Measurements from ENCODE around the gene GRAP. TPM values are rescaled to one million over a fixed set of nuclear protein-coding genes. Genes with fewer than 3 reads are reported as not detected.
"Not testable (repeated sequence)": the region's sequence is repeated elsewhere in the genome, so short reads cannot be mapped to it uniquely, and the experiment has no call there.

The GRAP gene
- 1 to 10 TPM; 5.0 to 7.6 (median 5.7) TPM for polyA plus RNA-seq (ENCODE audit: insufficient read length in 3 of 3)

DNA sequence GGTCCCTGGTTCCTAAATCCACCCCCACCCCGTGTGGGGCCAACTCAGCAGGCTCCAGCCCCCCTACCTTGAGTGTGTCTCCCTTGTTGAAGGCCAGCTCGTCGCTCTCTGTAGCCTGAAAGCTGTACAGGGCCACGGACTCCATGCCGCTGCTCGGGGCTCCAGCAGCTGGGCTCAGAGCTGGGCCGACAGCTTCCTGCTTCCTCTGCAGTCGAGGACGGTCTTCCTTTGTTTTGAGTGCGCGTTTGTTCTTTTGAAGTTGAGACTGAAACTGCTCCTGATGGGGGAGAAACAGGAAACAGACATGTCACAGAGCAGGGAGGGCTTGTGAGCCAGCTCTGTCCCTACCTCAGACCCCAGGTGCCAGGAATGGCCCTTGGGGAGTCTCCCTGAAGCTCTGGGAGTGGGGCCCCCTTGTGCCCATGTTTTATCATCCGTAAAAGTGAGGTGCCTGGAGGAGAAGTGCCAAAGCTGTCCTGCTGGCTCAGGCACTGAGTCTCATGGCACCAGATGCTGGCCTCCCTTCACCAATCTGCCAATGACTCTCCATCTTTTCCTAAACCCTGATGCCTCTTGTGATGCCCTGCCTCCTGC, at the start of gene GRAP:
Gene GRAP (minus strand): TSS at position 176 of the 594 bp plus-strand sequence. CDS start 31 bp downstream, at position 145.
- not testable (repeated sequence) for DNase-seq (ENCODE audit: low read depth in 3 of 3, low spot score in 2 of 3)

- DNase-seq (ENCODE audit: low read depth in 3 of 3, low spot score in 2 of 3), result not testable (repeated sequence)
These were observed 47.1 kb upstream of the GRAP start for GRCh38 chr17:19093684-19094438.

GRCh38 chr17:19092737-19093683, 46.3 kb upstream of the GRAP start:
- DNase-seq (ENCODE audit: low read depth in 3 of 3, low spot score in 2 of 3), result not testable (repeated sequence)

DNA sequence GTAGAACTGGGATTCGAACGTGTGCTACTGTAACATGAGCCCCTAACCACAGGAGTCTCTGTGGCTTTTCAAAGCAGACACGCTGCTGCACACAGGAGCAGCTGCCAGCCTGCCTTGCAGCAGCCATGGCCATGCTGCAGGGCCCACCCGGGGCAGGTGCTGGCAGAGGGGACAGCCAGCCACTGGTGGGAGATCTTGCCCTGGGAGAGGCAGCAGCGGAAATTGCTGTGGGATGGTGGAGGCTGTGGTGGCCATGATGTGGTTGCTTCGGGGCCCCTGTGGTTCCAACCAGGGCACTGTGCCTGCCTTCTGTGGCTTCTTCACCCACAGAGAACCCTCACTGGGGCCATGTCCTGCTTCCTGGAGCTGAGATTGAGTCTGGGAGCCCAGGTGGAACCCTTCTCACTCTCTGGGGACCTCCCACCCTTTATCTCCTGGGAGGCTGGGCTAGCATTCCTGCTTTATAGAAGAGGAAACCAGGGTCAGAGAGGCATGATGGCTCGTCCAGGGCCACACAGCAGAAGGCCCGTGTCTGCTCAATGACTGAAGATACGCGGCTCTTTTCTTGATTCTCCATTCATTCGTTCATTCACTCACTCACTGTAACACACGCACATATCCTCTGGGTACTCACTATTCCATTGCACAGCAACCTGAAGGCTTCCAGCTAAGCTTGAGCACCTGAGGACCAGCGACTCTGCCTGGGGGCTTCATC, 43.5 kb upstream of the GRAP start:
- DNase-seq (ENCODE audit: low read depth in 3 of 3, low spot score in 2 of 3), result not testable (repeated sequence)

DNA sequence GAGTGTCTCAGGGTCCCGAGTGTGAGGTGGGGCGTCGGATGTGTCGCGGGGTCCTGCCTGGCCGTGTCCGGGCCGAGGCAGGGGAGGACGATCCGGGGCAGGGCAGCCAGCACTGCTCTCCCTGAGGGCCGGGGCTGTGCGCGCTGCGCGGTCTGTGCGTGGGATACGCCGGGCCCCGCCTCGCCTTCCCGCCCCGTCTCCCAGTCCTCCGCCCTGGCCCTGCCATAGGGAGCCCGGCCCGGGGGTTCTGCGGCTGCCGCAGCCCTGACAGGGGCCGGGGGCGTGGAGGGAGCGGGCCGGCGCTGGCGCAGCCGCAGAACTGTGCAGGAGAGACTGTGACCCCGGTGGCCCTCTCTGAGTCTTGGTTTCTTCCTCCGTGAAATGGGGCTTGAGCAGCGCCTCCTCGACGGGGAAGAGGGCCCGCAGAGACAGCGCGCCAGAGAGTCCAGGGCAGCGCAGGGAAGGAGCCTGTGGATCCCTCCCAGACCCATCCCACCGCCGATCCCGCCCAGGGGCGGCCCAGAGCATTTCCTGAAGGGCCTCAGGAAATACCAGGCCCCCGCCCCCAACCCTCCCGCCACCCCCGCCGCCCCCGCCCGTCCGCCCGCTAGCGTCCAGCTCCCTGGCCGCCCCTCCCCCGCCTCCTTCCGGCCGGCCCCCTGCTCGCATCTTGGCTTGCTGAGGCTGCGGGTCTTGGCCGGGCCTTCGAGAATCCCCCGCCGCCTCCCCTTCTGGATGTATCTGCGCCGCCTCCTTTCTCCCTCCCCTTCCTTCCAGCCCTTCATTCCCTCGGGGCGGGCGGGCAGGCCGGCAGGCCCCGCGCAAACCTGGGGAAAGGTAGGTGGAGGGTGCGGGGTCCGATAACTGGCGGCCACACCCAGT, 42.3 kb upstream of the GRAP start:
- not testable (repeated sequence) for DNase-seq (ENCODE audit: low read depth in 3 of 3, low spot score in 2 of 3)

GRCh38 chr17:19077386-19077785, 30.6 kb upstream of the GRAP start:
- DNase-seq (ENCODE audit: low read depth in 3 of 3, low spot score in 2 of 3), result not testable (repeated sequence)

DNA sequence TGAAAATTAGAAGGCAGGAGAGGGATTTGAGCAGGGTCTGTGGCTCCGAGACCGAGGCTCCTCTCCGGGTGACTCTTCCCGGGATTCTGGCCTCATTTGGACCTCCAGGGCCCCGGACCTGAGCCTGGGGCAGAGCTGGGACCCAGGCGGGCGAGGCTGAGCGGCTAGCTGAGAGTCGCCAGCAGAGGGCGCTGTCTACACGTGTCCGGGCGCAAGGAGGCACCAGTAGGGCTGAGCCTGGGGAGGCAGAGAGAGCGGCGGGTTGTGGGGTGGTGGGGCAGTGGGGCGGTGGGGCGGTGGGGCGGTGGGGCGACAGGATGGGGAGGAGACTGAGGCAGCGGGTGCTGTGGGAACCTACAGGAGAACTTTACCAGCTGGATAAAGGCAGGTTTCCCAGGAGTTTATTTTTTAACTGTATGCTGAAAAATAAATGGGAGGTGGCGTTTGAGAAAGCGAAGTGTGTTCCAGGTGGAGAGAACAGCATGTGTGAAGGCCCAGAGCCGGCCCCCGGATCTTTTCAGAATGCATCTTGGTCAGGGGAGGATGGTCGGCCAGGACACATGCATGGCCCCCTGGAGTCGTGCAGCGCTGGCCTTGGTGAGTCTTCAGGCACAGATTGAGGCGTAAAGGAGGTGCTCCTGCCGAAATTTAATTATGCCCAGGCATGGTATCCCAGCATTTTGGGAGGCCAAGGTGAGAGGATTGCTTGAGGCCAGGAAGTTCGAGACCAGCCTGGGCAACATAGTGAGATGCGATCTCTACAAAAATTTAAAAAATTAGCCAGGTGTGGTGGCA, 29.8 kb upstream of the GRAP start:
- not testable (repeated sequence) for DNase-seq (ENCODE audit: low read depth in 3 of 3, low spot score in 2 of 3)

DNA sequence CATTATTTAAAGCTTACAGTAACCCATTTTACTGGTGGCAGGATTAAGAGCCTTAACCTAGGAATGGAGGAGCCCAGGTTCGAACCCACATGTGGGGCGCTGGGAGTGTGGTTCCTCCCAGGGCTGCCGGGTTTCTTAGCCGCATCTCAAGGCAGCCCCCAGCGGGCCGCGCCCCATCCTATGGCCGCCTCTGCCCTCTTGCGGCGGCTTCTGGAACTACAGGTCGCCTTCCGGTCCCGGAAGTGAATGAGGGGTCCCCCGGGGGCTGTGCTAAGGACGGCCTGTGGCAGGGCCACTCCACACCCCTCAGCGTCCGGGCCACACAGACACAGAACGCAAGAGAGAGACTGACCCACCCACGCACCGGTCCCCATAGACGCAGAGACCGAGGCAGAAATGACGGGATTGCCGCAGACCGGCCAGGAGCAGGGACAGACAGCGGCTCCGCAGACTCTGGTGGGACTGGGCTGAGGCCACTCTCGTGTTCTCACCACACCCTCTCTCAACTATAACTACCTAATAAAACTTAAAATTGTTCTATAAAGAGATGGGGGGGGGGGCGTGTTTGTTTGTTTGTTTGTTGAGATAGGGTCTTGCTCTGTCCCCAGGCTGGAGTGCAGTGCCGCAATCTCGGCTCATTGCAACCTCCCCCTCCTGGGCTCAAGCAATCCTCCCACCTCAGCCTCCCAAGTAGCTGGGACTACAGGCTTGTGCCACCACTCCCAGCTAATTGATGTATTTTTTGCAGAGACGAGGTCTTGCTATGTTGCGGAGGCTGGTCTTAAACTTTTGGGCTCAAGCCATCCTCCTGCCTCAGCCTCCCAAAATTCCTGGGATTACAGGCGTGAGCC, 23.8 kb upstream of the GRAP start:
- DNase-seq (ENCODE audit: low read depth in 3 of 3, low spot score in 2 of 3), result not testable (repeated sequence)

DNA sequence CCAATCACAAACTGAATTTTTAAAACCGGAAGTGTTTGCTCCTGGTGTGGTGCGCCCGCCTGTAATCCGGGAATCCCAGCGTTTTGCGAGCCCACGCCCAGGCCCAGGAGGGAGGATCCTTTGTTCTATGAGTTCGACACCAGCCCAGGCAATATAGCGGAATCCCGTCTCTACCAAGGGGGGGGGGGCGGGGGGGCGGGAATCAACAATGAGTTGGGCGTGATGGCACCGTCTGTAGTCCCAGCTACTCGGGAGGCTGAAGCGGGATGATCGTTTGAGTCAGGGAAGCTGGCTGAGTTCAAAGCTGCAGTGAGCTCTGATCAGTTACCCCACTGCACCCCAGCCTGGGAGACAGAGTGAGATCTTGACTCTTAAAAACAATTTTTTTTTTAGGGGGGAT, 17.6 kb upstream of the GRAP start:
- DNase-seq (ENCODE audit: low read depth in 3 of 3, low spot score in 2 of 3), result not testable (repeated sequence)

DNA sequence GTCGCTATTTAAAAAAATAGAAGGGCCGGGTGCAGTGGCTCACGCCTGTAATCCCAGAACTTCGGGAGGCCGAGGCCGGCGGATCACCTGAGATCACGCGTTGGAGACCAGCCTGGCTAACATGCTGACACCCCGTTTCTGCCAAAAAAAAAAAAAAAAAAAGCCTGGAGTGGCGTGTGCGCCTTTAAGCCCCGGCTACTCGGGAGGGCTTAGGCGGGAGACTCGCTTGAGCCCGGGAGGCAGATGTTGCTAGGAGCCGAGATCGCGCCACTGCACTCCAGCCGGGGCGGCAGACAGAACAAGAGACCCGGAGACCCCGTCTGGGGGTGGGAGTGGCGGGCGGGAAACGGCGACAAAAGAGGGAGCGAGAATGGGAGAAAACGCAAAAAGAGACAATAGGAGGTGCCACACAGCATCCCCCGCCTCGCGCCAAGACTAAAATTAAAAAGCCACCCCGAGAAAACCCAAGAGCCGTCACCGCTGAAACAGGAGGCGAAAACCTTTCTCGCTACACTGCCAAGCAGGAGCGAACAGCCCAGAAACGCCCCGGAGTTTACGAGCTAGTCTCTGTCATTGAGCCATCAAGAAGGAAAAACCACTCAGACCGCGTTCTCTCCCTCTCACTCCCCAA, 16.7 kb upstream of the GRAP start:
- not testable (repeated sequence) for DNase-seq (ENCODE audit: low read depth in 3 of 3, low spot score in 2 of 3)

- DNase-seq (ENCODE audit: low read depth in 3 of 3, low spot score in 2 of 3), result not testable (repeated sequence)
These were observed 16.1 kb upstream of the GRAP start for GRCh38 chr17:19062718-19063325.

DNA sequence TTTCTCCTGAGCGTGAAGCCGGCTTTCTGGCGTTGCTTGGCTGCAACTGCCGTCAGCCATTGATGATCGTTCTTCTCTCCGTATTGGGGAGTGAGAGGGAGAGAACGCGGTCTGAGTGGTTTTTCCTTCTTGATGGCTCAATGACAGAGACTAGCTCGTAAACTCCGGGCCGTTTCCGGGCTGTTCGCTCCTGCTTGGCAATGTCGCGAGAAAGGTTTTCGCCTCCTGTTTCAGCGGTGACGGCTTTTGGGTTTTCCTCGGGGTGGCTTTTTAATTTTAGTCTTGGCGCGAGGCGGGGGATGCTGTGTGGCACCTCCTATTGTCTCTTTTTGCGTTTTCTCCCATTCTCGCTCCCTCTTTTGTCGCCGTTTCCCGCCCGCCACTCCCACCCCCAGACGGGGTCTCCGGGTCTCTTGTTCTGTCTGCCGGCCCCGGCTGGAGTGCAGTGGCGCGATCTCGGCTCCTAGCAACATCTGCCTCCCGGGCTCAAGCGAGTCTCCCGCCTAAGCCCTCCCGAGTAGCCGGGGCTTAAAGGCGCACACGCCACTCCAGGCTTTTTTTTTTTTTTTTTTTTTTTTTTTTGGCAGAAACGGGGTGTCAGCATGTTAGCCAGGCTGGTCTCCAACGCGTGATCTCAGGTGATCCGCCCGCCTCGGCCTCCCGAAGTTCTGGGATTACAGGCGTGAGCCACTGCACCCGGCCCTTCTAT, 15.4 kb upstream of the GRAP start:
- DNase-seq (ENCODE audit: low read depth in 3 of 3, low spot score in 2 of 3), result not testable (repeated sequence)

- DNase-seq (ENCODE audit: low read depth in 3 of 3, low spot score in 2 of 3), result not testable (repeated sequence)
These were observed 8.7 kb upstream of the GRAP start for GRCh38 chr17:19055447-19055846.

DNA sequence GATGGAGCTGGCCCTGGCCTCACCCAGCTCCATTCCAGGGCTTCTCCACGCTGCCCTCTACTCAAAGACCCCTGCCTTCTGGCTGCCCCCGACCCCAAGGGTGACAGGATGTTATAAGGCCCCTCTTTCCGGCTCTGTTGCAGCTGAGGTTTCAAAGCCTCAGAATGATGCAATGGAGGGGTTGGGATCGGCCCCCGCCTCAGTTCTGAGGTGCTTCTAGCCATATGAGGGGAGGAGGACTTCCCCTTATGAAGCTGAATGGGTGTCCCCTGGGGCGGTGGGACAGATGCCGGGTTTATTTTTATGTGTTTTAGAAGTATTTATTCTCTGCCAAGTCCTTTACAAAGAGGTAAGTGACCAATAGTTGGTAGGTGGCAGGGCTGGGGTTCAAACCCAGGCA, 2.1 kb upstream of the GRAP start:
- not testable (repeated sequence) for DNase-seq (ENCODE audit: low read depth in 3 of 3, low spot score in 2 of 3)

DNA sequence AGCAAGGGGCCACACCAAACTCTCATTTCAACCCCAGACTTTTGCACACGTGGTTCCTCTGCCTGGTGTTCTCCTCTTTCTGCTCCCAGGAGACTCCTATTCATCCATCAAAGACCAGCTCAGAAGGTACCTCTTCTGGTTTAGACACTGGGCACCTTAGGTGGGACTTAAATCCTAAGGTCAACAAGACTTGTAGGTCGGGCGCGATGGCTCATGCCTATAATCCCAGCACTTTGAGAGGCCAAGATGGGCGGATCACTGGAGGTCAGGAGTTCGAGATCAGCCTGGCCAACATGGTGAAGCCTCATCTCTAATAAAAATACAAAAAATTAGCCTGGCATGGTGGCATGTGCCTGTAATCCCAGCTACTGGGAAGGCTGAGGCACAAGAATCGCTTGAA, 753 bp upstream of the GRAP start:
- DNase-seq (ENCODE audit: low read depth in 3 of 3, low spot score in 2 of 3), result not testable (repeated sequence)

GRCh38 chr17:19044643-19045042, 2.1 kb downstream of the GRAP start:
- DNase-seq (ENCODE audit: low read depth in 3 of 3, low spot score in 2 of 3), result not testable (repeated sequence)
